HL-60 (cell line): ENCODE measurements around the gene TECTB.

ENCODE experiments used
- DNase-seq, 2 experiments: peaks; one replicate each; pipeline ENCODE4 v3.0.0-alpha.2; 2010 to 2020; ENCODE audit warnings: low read depth in 1 of 2, low spot score in 1 of 2
- H3K27ac ChIP-seq: fragments of 250-450 bp; sonication (Bioruptor Pico); replicated peaks from 2 replicates; pipeline ENCODE4 v1.5.1; 2020; ENCODE audit warnings: mild to moderate bottlenecking, moderate library complexity
- H3K27me3 ChIP-seq: fragments of 250-450 bp; sonication (Bioruptor Pico); 2 replicates; pipeline ENCODE4 v1.5.1; 2021; ENCODE audit warnings: mild to moderate bottlenecking, moderate library complexity; ENCODE audit not compliant: insufficient read depth, poor library complexity, severe bottlenecking
- H3K4me3 ChIP-seq: replicated peaks from 2 replicates; pipeline ENCODE4 v1.5.1; 2011; ENCODE audit warnings: mild to moderate bottlenecking, control low read depth, low read length; ENCODE audit not compliant: insufficient read depth
- CTCF ChIP-seq: IDR thresholded peaks from one replicate; pipeline ENCODE4 v1.5.1; 2011; ENCODE audit warnings: low read length, control low read depth, inconsistent platforms; ENCODE audit not compliant: insufficient read depth
- GABPA ChIP-seq: IDR thresholded peaks from 2 replicates; pipeline ENCODE4 v1.6.1; 2012; ENCODE audit warnings: low read depth
- POLR2AphosphoS5 ChIP-seq: IDR thresholded peaks from 2 replicates; pipeline ENCODE4 v1.6.1; 2012; ENCODE audit warnings: low read depth
- REST ChIP-seq: IDR thresholded peaks from 2 replicates; pipeline ENCODE4 v1.6.1; 2012; ENCODE audit warnings: low read depth; ENCODE audit not compliant: insufficient replicate concordance
- SPI1 ChIP-seq: IDR thresholded peaks from 2 replicates; pipeline ENCODE4 v1.6.1; 2012; ENCODE audit warnings: low read depth, mild to moderate bottlenecking, borderline replicate concordance

Gene TECTB

GRCh38 chr10:112282086-112282485 is 1.1 kb upstream of the TECTB start:
- TF ChIP-seq REST (no peak), CTCF (no peak), POLR2AphosphoS5 (no peak), SPI1 (no peak), GABPA (no peak)
- no peak overlapping the region for H3K27ac ChIP-seq
- H3K27me3 ChIP-seq: peaks cover 2% of the 10 kb centered on the region
- no peak for DNase-seq
- no peak overlapping the region for H3K4me3 ChIP-seq

GRCh38 chr10:112286837-112287818 is 3.9 kb downstream of the TECTB start:
- no peak for DNase-seq
- H3K27ac ChIP-seq: no peak overlapping the region
- H3K4me3 ChIP-seq: no peak overlapping the region
- TF ChIP-seq SPI1: no peak
- no peak for TF ChIP-seq REST
- TF ChIP-seq GABPA: no peak
- no peak for TF ChIP-seq POLR2AphosphoS5
- H3K27me3 ChIP-seq: no peaks in the 10 kb centered on the region

- Histone ChIP-seq H3K27me3 (no peaks in the 10 kb centered on the region), H3K4me3 (no peak overlapping the region), H3K27ac (no peak overlapping the region)
- no peak for TF ChIP-seq REST
- no peak for TF ChIP-seq GABPA
- no peak for TF ChIP-seq SPI1
- no peak for TF ChIP-seq CTCF
- TF ChIP-seq POLR2AphosphoS5: no peak
- DNase-seq: no peak
Observed at GRCh38 chr10:112287844-112288243, 4.6 kb downstream of the TECTB start.
